Upper lobe of left lung (tissue), 6 donors: ENCODE results near the gene DDR2. TPM values are rescaled to one million over a fixed set of nuclear protein-coding genes. Genes with fewer than 3 reads are reported as not detected.

ENCODE experiments used
- ATAC-seq, 2 donors: fragments of 200-7000 bp; cut with Tn5 transposase; one replicate each; pipeline ENCODE4 v1.9.1; 2022; ENCODE audit warnings: mild to moderate bottlenecking in 2 of 2, moderate library complexity in 2 of 2; ENCODE audit not compliant: low FRiP score in 2 of 2
- DNase-seq, 2 donors: peaks; one replicate each; pipeline ENCODE4 v3.0.0-alpha.2; 2019 to 2020
- H3K27ac ChIP-seq, 4 donors: fragments of 200-600 bp; sonication (generic); one replicate each; pipeline ENCODE4 v1.5.1; 2016 to 2019
- H3K27me3 ChIP-seq, 4 donors: fragments of 200-600 bp; sonication (generic); one replicate each; pipeline ENCODE4 v1.5.1; 2017 to 2019
- H3K36me3 ChIP-seq, 4 donors: fragments of 200-600 bp; sonication (generic); one replicate each; pipeline ENCODE4 v1.5.1; 2016 to 2019
- H3K4me1 ChIP-seq, 4 donors: fragments of 200-600 bp; sonication (generic); one replicate each; pipeline ENCODE4 v1.5.1; 2018 to 2019
- H3K4me3 ChIP-seq, 4 donors: fragments of 200-600 bp; sonication (generic); one replicate each; pipeline ENCODE4 v1.5.1; 2017 to 2019; ENCODE audit warnings: mild to moderate bottlenecking in 2 of 4, moderate library complexity in 1 of 4
- H3K9me3 ChIP-seq, 4 donors: fragments of 200-600 bp; sonication (generic); one replicate each; pipeline ENCODE4 v1.5.1; 2018 to 2019
- CTCF ChIP-seq, 6 experiments: fragments of 450-650 bp in 4 of 6; fragments of 200-600 bp in 2 of 6; sonication (generic) in 2 of 6; IDR thresholded peaks; one replicate each; pipeline ENCODE4 v1.5.1; 2016 to 2019; ENCODE audit warnings: antibody characterized with exemption in 6 of 6
- EP300 ChIP-seq, 4 donors: sonication (generic); formaldehyde crosslinking; IDR thresholded peaks; one replicate each; pipeline ENCODE4 v1.5.1; 2017; ENCODE audit warnings: antibody characterized with exemption in 4 of 4, control low read depth in 2 of 4
- POLR2A ChIP-seq, 4 donors: fragments of 450-650 bp; IDR thresholded peaks; one replicate each; pipeline ENCODE4 v1.5.1; 2016 to 2017; ENCODE audit warnings: antibody characterized with exemption in 4 of 4, mild to moderate bottlenecking in 2 of 4
- POLR2AphosphoS5 ChIP-seq, 2 donors: sonication (generic); formaldehyde crosslinking; IDR thresholded peaks; one replicate each; pipeline ENCODE4 v1.5.1; 2017; ENCODE audit warnings: antibody characterized with exemption in 2 of 2
- WGBS, 2 donors: methylation state at CpG; one replicate each; pipeline ENCODE4 v1.1.5; 2017 to 2018; 5-methylcytosine and 5-hydroxymethylcytosine counted together
- total RNA-seq, 6 donors: library from RNA; depleted of rRNA in 4 of 6; stranded (reverse); fragments of >200 nt in 4 of 6; gene quantifications; one replicate each; pipeline versions ENCODE4 v1.1.0 to v1.2.1, GENCODE V29; 2016 to 2021
- donor health status: DM: no; HTN: no; CAD: no; lungs with moderate emphysema.
- donor health status: DM: no; HTN: yes; CAD: no; lungs with severe emphysema.

DDR2 gene
- total RNA-seq, 6 donors from 2014 or later: 10.5 to 53.3 (median 23.0) TPM

GRCh38 chr1:162644986-162645314, 12.7 kb downstream of the DDR2 start:
- Histone ChIP-seq H3K9me3 (no peaks in the 10 kb centered on the region), H3K4me1 (no peaks in the 10 kb centered on the region), H3K27ac (no peak overlapping the region), H3K27me3 (no peaks in the 10 kb centered on the region), H3K36me3 (no peaks in the 10 kb centered on the region), H3K4me3 (no peak overlapping the region)
- ATAC-seq (no peak), DNase-seq (no peak)
- WGBS, 2 donors: 91 to 97% methylated on average over 3 of the region's 3 CpGs
- no peak for TF ChIP-seq EP300 (IDR thresholded peaks at IDR 0.05)
- no peak for TF ChIP-seq CTCF (IDR thresholded peaks at IDR 0.05)
- no peak for TF ChIP-seq POLR2A (IDR thresholded peaks at IDR 0.05)
- no peak for TF ChIP-seq POLR2AphosphoS5 (IDR thresholded peaks at IDR 0.05)

GRCh38 chr1:162645666-162646065, 13.4 kb downstream of the DDR2 start:
- Histone ChIP-seq H3K9me3 (no peaks in the 10 kb centered on the region), H3K4me3 (no peak overlapping the region), H3K36me3 (no peaks in the 10 kb centered on the region), H3K27me3 (no peaks in the 10 kb centered on the region), H3K4me1 (no peaks in the 10 kb centered on the region), H3K27ac (no peak overlapping the region)
- WGBS, 2 donors: 73 to 82% methylated on average over 4 of the region's 4 CpGs
- DNase-seq (no peak), ATAC-seq (no peak)
- TF ChIP-seq POLR2A (IDR thresholded peaks at IDR 0.05): no peak
- no peak for TF ChIP-seq CTCF (IDR thresholded peaks at IDR 0.05)
- TF ChIP-seq EP300 (IDR thresholded peaks at IDR 0.05): no peak
- TF ChIP-seq POLR2AphosphoS5 (IDR thresholded peaks at IDR 0.05): no peak

- Histone ChIP-seq H3K4me3 (no peak overlapping the region), H3K9me3 (no peaks in the 10 kb centered on the region), H3K27ac (no peak overlapping the region), H3K36me3 (no peaks in the 10 kb centered on the region), H3K27me3 (no peaks in the 10 kb centered on the region), H3K4me1 (no peaks in the 10 kb centered on the region)
- no peak for TF ChIP-seq EP300 (IDR thresholded peaks at IDR 0.05)
- no peak for ATAC-seq
- no peak for DNase-seq
- WGBS, 2 donors: 79 to 89% methylated on average over 3 of the region's 3 CpGs
Observed at GRCh38 chr1:162649583-162649982, 17.3 kb downstream of the DDR2 start.

- WGBS, 2 donors: 85 to 87% methylated on average over 5 of the region's 5 CpGs
- no peak overlapping the region for H3K27ac ChIP-seq
- DNase-seq: no peak
Observed at GRCh38 chr1:162654915-162655620, 22.8 kb downstream of the DDR2 start.

GRCh38 chr1:162656266-162656665, 24.0 kb downstream of the DDR2 start:
- H3K4me1 ChIP-seq: no peaks in the 10 kb centered on the region
- 40 to 59% methylated on average over 1 of the region's 1 CpG for WGBS, 2 donors
- H3K27me3 ChIP-seq: no peaks in the 10 kb centered on the region
- no peaks in the 10 kb centered on the region for H3K36me3 ChIP-seq
- ATAC-seq (no peak), DNase-seq (no peak)
- TF ChIP-seq EP300 (IDR thresholded peaks at IDR 0.05): no peak
- TF ChIP-seq POLR2A (IDR thresholded peaks at IDR 0.05): no peak
- TF ChIP-seq POLR2AphosphoS5 (IDR thresholded peaks at IDR 0.05): no peak
- no peak for TF ChIP-seq CTCF (IDR thresholded peaks at IDR 0.05)
- no peak overlapping the region for H3K27ac ChIP-seq
- no peak overlapping the region for H3K4me3 ChIP-seq
- H3K9me3 ChIP-seq: no peaks in the 10 kb centered on the region

More at GRCh38 chr1:162654915-162655620, 22.8 kb downstream of the DDR2 start:
- Histone ChIP-seq H3K4me3 (no peak overlapping the region), H3K4me1 (no peaks in the 10 kb centered on the region), H3K27me3 (no peaks in the 10 kb centered on the region), H3K36me3 (no peaks in the 10 kb centered on the region), H3K9me3 (no peaks in the 10 kb centered on the region)
- no peak for ATAC-seq
- no peak for TF ChIP-seq POLR2AphosphoS5 (IDR thresholded peaks at IDR 0.05)
- no peak for TF ChIP-seq EP300 (IDR thresholded peaks at IDR 0.05)
- TF ChIP-seq POLR2A (IDR thresholded peaks at IDR 0.05): no peak
- no peak for TF ChIP-seq CTCF (IDR thresholded peaks at IDR 0.05)
